B cell (primary cell): ENCODE data around the gene IQSEC3.

ENCODE experiments used
- EZH2 ChIP-seq: IDR thresholded peaks from 2 replicates; pipeline ENCODE4 v1.6.1; 2012; ENCODE audit warnings: borderline replicate concordance, low read depth, mild to moderate bottlenecking, moderate library complexity, low read length; ENCODE audit not compliant: insufficient read depth, poor library complexity, severe bottlenecking
- TF ChIP-seq, protein P1 (sequence below): fragments of 200-600 bp; IDR thresholded peaks from one replicate; pipeline ENCODE4 v1.8.0; 2022; ENCODE audit warnings: antibody characterized with exemption, mild to moderate bottlenecking

DNA sequence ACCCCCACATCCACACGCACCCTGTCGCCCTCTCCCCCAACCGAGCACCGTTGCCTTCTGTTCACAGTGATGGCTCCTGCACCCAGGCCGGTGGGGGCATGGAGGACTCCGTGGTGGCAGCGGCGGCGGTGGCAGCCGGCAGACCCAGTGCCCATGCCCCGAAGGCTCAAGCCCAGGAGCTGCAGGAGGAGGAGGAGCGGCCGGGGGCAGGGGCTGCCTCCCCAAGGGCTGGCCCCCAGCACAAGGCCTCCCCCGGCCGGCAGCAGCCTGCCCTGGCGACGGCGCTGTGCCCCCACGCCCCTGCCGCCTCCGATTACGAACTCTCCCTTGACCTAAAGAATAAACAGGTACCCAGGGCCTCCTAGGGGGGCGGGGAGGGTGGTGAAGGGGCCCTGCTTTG is 59.0 kb downstream of the IQSEC3 start:
- TF ChIP-seq, protein P1, sequence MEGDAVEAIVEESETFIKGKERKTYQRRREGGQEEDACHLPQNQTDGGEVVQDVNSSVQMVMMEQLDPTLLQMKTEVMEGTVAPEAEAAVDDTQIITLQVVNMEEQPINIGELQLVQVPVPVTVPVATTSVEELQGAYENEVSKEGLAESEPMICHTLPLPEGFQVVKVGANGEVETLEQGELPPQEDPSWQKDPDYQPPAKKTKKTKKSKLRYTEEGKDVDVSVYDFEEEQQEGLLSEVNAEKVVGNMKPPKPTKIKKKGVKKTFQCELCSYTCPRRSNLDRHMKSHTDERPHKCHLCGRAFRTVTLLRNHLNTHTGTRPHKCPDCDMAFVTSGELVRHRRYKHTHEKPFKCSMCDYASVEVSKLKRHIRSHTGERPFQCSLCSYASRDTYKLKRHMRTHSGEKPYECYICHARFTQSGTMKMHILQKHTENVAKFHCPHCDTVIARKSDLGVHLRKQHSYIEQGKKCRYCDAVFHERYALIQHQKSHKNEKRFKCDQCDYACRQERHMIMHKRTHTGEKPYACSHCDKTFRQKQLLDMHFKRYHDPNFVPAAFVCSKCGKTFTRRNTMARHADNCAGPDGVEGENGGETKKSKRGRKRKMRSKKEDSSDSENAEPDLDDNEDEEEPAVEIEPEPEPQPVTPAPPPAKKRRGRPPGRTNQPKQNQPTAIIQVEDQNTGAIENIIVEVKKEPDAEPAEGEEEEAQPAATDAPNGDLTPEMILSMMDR: no peak
- no peak for TF ChIP-seq EZH2
